Measurements from ENCODE around the gene PRKCA.

DNA sequence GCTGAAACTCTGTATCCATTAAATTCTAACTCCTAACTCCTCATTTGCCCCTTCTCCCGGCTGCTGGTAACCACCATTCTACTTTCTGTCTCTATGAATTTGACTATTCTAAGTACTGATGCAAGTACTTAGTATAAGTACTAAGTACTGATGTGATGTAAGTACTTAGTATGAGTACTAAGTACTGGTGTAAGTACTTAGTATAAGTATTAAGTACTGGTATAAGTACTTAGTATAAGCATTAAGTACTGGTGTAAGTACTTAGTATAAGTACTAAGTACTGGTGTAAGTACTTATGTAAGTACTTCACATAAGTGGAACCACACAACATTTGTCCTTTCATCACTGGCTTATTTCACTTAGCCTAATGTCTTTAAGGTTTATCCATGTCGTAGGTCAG, 32.3 kb upstream of the PRKCA start:
- TF ChIP-seq, protein P1, sequence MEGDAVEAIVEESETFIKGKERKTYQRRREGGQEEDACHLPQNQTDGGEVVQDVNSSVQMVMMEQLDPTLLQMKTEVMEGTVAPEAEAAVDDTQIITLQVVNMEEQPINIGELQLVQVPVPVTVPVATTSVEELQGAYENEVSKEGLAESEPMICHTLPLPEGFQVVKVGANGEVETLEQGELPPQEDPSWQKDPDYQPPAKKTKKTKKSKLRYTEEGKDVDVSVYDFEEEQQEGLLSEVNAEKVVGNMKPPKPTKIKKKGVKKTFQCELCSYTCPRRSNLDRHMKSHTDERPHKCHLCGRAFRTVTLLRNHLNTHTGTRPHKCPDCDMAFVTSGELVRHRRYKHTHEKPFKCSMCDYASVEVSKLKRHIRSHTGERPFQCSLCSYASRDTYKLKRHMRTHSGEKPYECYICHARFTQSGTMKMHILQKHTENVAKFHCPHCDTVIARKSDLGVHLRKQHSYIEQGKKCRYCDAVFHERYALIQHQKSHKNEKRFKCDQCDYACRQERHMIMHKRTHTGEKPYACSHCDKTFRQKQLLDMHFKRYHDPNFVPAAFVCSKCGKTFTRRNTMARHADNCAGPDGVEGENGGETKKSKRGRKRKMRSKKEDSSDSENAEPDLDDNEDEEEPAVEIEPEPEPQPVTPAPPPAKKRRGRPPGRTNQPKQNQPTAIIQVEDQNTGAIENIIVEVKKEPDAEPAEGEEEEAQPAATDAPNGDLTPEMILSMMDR (IDR thresholded peaks at IDR 0.05), result no peak
- TF ChIP-seq POLR2A (IDR thresholded peaks at IDR 0.05; ENCODE audit: low read depth) (no peak), EP300 (IDR thresholded peaks at IDR 0.05) (no peak)
